ENCODE results near the gene ABCC1.
"Not testable (repeated sequence)": the region's sequence is repeated elsewhere in the genome, so short reads cannot be mapped to it uniquely, and the experiment has no call there.

ABCC1 gene

GRCh38 chr16:16164243-16164642, 214.8 kb downstream of the ABCC1 start:
- DNase-seq, result no peak

- DNase-seq, result no peak
Measured at GRCh38 chr16:16166085-16166484, 216.7 kb downstream of the ABCC1 start.

DNA sequence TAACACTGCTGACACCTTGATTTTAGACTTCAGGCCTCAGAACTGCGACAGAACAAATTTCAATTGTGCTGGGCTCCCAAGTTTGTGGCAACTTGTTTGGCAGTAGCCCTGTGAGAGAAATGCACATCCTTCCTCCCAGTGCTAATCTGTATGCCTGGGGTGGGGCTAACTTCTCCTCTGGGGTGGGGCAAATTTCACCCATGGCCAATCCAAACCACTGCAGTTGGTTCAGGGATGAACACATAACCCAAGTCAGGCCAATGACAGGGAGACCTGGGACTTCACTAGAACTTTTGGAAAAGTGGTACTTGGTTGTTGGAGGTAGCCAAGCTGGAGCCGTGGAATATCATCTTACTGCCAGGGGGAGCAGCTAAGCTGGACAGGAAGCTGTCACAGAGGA, 217.5 kb downstream of the ABCC1 start:
- DNase-seq, result no peak

DNA sequence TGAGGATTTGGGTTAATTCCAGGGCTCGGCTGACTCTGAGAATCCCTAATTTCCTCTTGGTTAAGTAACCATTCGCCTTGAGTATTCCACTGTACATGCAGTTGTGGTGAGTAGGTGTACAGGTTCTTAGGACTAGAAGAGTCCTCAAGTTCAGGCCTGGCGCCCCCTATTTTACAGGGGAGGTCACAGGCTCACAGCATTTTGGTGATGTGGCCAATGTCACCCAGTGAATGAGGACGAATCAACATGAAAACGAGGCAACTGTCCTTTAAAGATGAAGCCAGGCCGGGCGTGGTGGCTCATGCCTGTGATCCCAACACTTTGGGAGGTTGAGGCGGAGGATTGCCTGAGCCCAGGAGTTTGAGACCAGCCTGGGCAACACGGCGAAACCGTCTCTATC, 218.5 kb downstream of the ABCC1 start:
- no peak for DNase-seq

- DNase-seq, result no peak
Measured at GRCh38 chr16:16168431-16168830, 219.0 kb downstream of the ABCC1 start.

DNA sequence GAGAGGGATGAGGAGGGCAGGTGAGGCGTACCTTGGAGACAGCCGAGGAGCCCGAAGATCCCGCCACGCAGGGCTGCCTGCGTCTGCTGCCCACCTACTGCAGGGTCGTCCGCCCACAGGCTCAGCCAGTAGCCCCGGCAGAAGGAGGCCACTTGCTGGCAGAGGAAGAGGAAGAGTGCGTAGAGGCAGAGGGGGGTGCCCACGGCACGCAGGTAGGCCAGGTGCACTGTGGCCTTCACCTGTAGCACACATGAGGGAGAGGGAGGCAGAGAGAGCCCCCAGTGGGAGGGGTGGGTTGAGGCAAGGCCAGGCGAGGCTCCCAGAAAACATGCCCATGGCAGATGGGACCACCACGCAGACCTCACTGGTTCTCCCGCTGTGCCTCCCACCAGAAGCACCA, 220.2 kb downstream of the ABCC1 start:
- no peak for DNase-seq

DNA sequence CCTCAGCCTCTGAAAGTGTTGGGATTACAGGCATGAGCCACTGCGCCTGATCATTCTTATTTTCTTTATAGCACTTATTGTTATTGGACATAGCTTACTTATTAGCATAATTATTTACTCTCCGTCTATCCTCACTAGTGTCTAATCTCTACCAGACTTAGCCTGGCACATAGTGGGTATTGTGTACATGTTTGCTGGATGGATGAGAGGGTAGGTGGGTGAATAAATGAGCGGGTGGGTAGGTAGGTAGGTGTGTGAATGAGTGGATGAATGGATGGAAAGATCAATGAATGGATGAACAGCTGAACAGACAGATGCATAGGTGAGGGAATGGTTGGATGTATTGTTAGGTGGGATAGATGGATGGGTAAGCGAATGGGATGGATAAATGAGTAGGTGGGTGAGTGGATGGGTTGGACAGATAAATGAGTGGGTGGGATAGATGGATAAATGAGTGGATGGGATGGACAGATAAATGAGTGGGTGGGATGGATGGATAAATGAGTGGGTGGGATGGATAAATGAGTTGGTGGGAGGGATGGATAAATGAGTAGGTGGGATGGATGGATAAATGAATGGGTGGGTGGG, 222.0 kb downstream of the ABCC1 start:
- DNase-seq, result no peak

DNA sequence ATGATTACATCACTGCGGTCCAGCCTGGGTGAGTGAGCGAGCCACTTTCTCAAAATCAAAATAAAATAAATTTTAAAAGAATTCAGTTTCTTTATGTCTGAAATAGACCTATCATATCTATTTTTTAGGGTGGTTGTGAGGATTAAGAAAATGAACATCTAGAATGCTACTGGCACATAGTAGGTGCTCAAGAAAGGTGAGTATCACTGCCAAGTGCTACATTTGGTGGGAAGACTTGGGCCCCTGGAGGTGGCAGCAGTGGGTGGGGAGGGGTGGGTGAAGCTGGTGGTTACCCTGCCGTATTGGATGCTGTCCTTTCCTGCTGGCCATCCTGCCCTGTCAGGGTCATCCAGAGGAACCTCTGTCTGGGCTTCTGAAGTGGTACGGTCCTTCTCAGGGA, 223.6 kb downstream of the ABCC1 start:
- no peak for DNase-seq

- DNase-seq, result peak; percentile 30 to 72
Measured at GRCh38 chr16:16175296-16175695, 225.9 kb downstream of the ABCC1 start.

DNA sequence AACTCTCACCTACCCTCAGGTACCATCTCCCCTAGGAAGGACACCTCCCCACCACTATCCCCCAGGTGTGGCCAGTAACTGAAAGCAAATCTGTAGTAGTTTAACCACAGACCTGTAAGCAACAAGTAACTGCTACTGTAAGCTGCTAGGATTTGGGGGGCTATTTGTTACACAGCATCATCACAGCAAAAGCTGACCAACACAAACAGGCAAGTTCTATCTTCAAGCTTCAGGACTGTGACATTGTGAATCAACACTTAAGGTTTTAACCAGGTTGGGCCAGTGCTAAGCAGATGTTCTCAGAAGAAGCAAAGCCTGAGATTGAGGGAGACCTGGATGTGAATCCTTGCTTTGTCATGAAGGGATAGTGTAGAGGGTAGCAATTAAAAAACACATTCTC, 226.9 kb downstream of the ABCC1 start:
- DNase-seq, result no peak

- DNase-seq, result no peak
Measured at GRCh38 chr16:16178455-16179162, 229.2 kb downstream of the ABCC1 start.

DNA sequence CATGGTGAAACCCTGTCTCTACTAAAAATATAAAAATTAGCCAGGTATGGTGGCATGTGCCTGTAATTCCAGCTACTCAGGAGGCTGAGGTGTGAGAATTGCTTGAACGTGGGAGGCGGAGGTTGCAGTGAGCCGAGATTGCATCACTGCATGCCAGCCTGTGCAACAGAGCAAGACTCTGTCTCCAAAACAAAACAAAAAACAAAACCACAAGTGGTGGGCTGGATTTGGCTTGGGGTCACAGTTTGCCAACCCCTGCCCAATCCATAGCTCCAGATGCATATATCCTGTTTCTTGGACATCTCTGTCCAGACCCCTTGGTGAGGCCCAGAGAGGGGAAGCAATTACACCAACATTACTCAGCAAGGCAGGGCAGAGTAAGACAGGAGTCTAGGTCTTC, 232.3 kb downstream of the ABCC1 start:
- not testable (repeated sequence) for DNase-seq

GRCh38 chr16:16182918-16183317, 233.5 kb downstream of the ABCC1 start:
- DNase-seq, result no peak

GRCh38 chr16:16183562-16183961, 234.1 kb downstream of the ABCC1 start:
- peak in 1 of 2 experiments; percentile 7 for DNase-seq

- no peak for DNase-seq
Measured at GRCh38 chr16:16184594-16184993, 235.2 kb downstream of the ABCC1 start.

- no peak for DNase-seq
Measured at GRCh38 chr16:16185095-16185494, 235.7 kb downstream of the ABCC1 start.

DNA sequence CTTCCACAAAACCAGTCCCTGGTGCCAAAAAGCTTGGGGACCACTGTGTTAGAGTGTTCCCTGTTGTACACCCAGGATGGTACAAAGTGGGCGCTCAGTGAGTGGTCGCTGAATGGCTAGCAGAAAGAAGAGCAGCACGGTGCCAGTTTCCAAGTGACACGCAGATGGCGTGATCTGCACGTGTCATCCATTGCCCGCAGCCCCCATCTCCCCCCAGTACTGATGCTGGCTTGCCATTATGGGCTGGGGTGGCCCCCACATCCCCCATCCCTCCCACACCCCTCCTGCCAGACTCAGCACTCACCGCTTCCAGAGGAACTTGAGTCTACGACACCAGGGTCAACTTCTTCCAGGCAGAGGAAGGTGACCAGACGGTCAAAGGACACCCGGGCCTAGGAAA, 237.4 kb downstream of the ABCC1 start:
- DNase-seq, result no peak

DNA sequence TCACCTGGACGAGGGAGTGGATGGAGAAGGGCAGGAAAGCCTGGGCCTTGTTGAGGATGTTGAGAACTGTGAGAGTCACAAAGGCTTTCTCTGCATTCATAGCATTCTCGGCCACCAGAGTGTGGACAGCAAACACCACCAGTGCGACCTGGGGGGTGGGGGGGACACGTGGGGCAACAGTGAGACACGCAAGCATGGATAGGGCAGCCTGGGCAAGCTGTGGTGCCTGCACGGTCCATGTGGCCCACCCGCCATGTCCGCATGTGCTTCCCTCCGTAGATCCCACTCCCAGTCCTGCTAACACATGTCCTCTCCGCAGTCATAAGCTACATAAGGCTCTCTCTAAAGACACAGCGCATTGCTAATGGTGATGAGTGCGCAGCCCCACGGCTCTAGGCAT, 239.4 kb downstream of the ABCC1 start:
- DNase-seq, result no peak

GRCh38 chr16:16189842-16190241, 240.4 kb downstream of the ABCC1 start:
- DNase-seq, result no peak

DNA sequence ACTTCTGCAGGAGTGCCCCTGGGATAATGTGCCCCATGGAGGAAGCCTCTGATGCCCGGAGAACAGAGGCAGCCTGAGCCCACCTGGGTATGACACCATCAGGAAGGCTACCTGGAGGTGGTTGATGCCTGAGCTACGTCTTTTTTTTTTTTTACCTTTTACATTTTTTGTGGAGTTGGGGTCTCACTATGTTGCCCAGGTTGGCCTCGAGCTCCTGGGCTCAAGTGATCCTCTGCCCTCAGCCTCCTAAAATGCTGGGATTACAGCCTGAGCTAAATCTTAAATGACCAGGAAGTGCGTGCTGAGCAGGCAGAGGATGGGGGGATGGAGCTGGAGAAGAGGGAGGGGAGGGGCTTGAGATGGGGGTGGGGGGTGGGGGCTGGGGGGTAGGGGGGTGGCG, 241.1 kb downstream of the ABCC1 start:
- no peak for DNase-seq

DNA sequence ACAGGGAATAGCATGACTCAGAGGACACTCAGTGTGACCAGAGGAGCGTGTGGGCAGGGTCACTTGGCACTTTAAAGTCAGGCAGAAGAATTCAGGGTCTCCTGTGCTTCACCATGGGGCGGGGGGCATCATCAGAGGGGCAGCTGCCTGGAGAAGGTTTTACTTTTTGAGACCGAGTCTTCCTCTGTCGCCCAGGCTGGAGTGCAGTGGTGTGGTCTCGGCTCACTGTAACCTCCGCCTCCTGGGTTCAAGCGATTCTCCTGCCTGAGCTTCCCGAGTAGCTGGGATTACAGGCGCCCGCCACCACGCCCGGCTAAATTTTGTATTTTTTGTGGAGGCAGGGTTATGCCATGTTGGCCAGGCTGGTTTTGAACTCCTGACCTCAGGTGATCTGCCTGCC, 241.6 kb downstream of the ABCC1 start:
- not testable (repeated sequence) for DNase-seq

- DNase-seq, result no peak
Measured at GRCh38 chr16:16191493-16192167, 242.2 kb downstream of the ABCC1 start.

Measured in NCI-H524 (cell line).